NCI-H1048 (cell line): ENCODE results near the gene OAS3.

Source experiments
- DNase-seq: peaks from one replicate; lab custom pipeline; 2025; lab: John Stamatoyannopoulos, UW

The OAS3 gene

GRCh38 chr12:112961536-112961935 is 23.3 kb downstream of the OAS3 start:
- no peak for DNase-seq

- no peak for DNase-seq
Measured at GRCh38 chr12:112962561-112962960, 24.3 kb downstream of the OAS3 start.

GRCh38 chr12:112963227-112963861 is 25.1 kb downstream of the OAS3 start:
- no peak for DNase-seq

- no peak for DNase-seq
Measured at GRCh38 chr12:112964067-112964670, 25.9 kb downstream of the OAS3 start.

GRCh38 chr12:112964915-112965314 is 26.6 kb downstream of the OAS3 start:
- DNase-seq, result no peak

GRCh38 chr12:112965643-112966042 is 27.4 kb downstream of the OAS3 start:
- DNase-seq, result no peak

GRCh38 chr12:112967306-112967705 is 29.0 kb downstream of the OAS3 start:
- DNase-seq, result no peak

GRCh38 chr12:112967858-112968257 is 29.6 kb downstream of the OAS3 start:
- no peak for DNase-seq

- DNase-seq, result no peak
Measured at GRCh38 chr12:112969547-112970306, 31.5 kb downstream of the OAS3 start.

GRCh38 chr12:112970391-112970790 is 32.1 kb downstream of the OAS3 start:
- no peak for DNase-seq

GRCh38 chr12:112971248-112971647 is 33.0 kb downstream of the OAS3 start:
- no peak for DNase-seq

- no peak for DNase-seq
Measured at GRCh38 chr12:112973011-112973735, 34.9 kb downstream of the OAS3 start.

- no peak for DNase-seq
Measured at GRCh38 chr12:112973818-112974231, 35.6 kb downstream of the OAS3 start.

- DNase-seq, result no peak
Measured at GRCh38 chr12:112974904-112975303, 36.6 kb downstream of the OAS3 start.

- no peak for DNase-seq
Measured at GRCh38 chr12:112977139-112977538, 38.9 kb downstream of the OAS3 start.

GRCh38 chr12:112977641-112978040 is 39.4 kb downstream of the OAS3 start:
- no peak for DNase-seq

- no peak for DNase-seq
Measured at GRCh38 chr12:112978163-112979040, 40.1 kb downstream of the OAS3 start, which contains the start of gene OAS2. Gene OAS2 (plus strand): TSS chr12:112978519. CDS start chr12:112978609, 90 bp downstream.

- DNase-seq, result no peak
Measured at GRCh38 chr12:112979041-112979680, 40.9 kb downstream of the OAS3 start.

- DNase-seq, result no peak
Measured at GRCh38 chr12:112980491-112981158, 42.4 kb downstream of the OAS3 start.

GRCh38 chr12:112985642-112986290 is 47.5 kb downstream of the OAS3 start:
- DNase-seq, result no peak
